GM21737 (cell line): Measurements from ENCODE around the gene NTN5.

ENCODE experiments used
- ATAC-seq: cut with Tn5 transposase; IDR thresholded peaks from one replicate; pipeline ENCODE4 v1.9.1; 2021; ENCODE audit warnings: mild to moderate bottlenecking, moderate library complexity; ENCODE audit not compliant: unreplicated experiment

Gene NTN5

DNA sequence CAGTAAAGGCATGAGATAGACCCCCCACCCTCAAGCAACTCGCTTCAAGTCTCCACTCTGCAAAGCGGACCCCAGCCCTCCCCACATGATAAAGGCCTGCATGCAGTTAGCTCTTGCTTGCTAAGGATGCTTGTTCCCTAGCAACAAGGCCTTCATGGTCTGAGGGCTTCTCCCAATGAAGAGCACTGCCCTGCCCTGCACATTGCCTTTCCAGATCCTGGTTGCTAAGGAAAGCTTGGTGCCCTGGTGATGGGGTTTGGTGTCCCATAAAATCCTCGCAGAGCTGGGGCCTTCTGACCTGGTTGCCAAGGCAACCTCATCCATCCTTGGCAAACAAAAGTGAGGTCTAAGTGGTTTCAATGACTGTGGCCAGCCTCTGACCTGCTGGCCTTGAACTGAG lies 41.6 kb downstream of the NTN5 start:
- no peak for ATAC-seq

DNA sequence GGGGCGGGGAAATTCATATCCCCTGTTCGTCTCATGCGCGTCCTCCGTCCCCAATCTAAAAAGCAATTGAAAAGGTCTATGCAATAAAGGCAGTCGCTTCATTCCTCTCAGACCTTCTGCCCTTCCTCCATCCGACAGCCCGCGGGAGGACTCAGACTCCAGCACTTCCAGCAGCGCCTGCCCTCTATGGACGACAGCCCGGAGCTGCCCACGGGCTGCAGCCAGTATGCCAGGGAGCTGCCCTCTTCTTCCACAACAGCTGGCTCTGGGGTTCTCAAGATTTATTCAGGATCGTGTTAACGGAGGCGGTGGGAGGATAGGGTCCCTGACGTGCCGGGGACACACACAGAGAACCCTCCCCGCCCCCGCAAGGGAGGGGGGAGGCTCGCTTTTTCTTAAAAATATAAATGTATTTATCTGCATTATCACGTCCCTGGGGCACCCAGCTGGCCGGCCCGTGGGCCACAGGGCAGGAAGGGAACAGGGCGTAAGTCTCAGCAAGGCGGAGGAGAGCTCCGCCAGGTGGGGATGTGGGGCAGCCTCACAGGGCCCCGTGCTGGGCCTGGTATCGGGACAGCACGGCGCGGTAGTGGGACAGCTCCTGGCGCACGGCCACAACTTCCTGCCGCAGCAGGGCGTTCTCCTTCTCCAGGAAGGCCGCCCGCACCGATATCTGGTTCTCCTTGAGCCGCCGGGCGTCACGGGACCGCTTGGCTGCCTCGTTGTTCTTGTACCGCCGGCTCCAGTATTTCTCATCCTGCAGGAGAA lies 42.3 kb downstream of the NTN5 start:
- no peak for ATAC-seq

DNA sequence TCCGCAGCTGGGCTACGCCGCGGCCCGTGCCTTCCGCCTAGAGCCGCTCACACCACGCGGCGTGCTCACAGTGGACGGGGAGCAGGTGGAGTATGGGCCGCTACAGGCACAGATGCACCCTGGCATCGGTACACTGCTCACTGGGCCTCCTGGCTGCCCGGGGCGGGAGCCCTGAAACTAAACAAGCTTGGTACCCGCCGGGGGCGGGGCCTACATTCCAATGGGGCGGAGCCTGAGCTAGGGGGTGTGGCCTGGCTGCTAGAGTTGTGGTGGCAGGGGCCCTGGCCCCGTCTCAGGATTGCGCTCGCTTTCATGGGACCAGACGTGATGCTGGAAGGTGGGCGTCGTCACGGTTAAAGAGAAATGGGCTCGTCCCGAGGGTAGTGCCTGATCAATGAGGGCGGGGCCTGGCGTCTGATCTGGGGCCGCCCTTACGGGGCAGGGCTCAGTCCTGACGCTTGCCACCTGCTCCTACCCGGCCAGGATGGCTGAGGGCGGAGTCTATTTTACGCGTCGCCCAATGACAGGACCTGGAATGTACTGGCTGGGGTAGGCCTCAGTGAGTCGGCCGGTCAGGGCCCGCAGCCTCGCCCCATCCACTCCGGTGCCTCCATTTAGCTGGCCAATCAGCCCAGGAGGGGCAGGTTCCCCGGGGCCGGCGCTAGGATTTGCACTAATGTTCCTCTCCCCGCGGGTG lies 43.1 kb downstream of the NTN5 start:
- no peak for ATAC-seq

DNA sequence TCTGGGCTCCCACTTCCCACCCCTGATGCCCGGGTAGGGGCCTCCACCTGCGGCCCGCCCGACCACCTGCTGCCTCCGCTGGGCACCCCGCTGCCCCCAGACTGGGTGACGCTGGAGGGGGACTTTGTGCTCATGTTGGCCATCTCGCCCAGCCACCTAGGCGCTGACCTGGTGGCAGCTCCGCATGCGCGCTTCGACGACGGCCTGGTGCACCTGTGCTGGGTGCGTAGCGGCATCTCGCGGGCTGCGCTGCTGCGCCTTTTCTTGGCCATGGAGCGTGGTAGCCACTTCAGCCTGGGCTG lies 43.6 kb downstream of the NTN5 start:
- ATAC-seq: no peak

DNA sequence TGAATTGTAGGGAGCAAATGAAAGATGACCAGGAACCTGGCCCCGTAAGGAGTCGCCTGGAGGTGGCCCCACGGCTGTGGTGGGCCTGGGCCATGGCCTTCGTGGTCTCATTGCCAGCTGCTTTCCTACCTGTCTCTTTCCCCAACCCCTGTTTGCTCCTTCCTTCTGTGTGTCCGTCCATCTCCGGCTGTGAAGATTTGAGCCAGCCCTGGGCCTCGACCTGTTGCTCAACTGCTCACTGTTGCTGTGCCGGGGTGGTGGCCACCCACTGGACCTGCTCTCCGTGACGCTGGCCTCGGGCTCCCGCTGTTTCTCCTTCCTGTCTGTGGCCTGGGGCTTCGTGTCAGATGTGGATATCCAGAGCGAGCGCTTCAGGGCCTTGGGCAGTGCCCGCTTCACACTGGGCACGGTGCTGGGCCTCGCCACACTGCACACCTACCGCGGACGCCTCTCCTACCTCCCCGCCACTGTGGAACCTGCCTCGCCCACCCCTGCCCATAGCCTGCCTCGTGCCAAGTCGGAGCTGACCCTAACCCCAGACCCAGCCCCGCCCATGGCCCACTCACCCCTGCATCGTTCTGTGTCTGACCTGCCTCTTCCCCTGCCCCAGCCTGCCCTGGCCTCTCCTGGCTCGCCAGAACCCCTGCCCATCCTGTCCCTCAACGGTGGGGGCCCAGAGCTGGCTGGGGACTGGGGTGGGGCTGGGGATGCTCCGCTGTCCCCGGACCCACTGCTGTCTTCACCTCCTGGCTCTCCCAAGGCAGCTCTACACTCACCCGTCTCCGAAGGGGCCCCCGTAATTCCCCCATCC lies 44.1 kb downstream of the NTN5 start:
- ATAC-seq: no peak

DNA sequence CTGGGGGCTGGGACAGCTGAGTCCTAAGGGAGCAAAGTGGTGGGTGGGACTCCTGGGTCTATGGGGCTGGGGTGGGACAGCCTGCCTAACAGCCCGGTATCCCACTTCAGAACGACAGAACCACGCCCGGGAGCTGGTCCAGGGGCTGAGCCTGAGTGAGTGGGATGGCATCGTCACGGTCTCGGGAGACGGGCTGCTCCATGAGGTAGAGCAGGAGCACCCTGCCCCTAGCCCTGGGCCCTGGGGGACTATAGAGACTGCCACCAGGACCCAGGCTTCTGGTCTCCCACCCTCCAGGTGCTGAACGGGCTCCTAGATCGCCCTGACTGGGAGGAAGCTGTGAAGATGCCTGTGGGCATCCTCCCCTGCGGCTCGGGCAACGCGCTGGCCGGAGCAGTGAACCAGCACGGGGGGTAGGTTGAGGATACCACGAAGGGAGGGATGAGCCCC lies 44.9 kb downstream of the NTN5 start:
- no peak for ATAC-seq

DNA sequence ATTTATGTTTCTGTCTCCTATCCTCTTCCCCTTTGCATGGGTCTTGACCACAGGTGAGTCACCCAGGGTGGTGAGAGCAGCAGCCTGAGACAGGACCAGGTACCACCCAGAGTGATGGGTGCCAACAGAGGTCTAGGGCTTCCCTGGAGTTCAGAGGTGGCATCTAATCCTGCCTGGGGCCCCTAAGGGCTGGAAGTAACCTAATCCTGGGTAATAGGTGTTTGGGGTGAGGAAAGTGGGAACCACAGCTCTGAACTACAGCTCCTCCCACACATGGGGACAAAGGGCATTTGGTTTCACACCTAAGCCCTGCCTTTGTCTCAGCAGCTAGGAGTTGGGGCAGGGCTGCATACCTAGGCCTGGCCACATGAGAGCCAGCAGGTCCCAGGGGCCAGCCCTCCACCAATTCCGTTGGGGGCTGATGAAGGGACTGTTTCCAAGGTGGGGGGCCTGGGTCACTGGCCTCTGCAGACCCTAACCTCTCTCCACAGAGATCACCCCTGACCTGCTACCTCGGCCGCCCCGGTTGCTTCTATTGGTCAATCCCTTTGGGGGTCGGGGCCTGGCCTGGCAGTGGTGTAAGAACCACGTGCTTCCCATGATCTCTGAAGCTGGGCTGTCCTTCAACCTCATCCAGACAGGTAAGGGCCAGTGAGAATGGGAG lies 45.5 kb downstream of the NTN5 start:
- no peak for ATAC-seq

DNA sequence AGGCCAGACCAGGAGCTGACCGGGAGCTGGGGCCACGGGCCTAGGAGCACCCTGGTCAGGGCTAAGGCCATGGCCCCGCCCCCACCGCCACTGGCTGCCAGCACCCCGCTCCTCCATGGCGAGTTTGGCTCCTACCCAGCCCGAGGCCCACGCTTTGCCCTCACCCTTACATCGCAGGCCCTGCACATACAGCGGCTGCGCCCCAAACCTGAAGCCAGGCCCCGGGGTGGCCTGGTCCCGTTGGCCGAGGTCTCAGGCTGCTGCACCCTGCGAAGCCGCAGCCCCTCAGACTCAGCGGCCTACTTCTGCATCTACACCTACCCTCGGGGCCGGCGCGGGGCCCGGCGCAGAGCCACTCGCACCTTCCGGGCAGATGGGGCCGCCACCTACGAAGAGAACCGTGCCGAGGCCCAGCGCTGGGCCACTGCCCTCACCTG lies 46.9 kb downstream of the NTN5 start:
- no peak for ATAC-seq

DNA sequence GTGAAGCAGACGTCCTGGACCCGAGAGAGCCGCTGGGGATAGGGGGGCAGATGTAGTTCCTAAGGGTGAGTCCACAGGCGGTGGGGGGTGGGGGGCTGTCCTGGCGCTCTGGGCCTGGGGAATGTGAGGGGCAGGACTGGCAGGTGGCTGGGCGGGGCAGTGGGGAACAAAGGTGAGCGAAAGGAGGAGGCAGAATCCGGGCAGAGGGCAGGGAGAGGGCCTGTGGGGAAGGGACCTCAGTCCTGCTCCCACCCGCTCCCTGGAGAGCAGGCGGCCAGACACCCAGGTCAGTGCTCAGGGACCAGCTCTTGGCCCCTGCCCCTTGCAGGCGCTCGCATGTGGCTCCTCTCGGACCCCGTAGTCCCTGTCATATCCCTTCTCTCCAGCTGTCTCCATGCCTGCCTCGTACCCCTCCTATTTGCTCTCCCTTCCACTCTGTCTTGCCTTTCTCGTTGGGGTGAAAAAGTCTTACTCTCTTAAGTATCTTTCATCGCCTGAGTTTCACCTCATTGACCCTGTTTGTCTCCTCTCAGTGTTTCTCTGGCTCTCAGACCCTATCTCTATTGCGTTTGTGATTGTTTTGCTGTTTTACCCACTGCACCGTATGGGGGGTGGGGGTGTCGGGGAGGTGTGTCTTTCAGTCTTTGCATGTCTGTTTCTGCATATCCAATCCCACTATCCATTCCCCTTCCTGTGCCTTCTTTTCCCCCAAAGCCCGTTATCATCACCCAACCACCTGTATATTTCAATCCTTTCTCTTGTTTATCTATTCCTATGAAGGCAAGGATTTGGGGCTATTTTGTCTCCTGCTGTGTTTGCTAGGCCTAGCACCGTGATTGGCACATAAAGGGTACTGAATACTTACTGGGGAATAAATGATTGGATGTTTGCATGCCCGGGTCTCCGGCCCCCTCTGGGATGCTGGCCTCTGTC lies 47.8 kb downstream of the NTN5 start:
- ATAC-seq: no peak

DNA sequence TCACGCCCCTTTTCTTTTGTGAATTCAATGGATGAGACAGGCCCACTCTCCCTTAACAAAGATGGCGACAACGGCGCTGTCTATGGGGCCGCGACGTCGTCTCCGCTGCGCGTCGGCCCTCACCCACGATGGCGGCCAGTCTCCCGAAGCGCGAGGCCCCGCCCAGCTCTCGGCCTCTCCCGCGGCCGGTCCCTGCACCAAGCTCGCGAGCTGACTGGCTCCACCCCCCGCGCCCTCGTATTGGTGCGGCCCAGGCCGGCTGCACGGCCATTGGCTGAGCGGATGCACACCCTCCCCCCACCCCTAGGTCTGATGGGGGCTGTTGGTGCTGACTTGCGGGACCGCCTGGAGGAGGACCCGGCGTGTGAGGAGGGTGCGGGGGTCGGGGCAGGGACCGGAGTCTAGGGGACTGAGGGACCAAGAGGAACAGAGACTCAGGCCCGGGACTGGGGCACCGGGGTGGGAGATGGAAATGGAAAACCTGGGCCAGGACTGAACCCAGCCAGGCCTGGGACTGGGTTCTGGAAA lies 48.7 kb downstream of the NTN5 start:
- ATAC-seq: peak; percentile 61

DNA sequence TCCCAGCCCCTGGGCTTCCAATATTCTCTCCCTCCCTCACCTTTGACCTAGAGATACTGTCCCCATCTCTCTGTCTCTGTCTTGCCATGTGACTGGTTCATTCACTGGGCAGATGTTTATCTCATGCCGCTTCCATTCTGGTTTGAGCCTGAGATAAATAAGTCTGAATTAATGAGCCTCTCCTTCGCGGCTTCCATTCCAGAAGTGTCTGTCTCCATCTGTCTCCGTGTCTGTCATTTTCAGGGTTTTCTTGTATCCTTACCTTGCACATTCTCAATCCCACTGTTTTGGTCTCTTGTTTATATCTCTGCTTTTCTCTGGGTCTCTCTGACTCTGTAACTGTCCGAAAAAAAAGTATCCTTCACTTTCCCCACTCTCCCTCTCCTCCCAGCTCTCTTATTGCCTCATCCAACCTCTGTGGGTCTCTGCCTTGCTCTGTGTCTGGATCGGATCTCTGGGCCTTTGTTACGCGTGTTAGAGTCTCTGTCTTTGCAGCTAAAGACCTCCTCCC lies 49.2 kb downstream of the NTN5 start:
- ATAC-seq: no peak

DNA sequence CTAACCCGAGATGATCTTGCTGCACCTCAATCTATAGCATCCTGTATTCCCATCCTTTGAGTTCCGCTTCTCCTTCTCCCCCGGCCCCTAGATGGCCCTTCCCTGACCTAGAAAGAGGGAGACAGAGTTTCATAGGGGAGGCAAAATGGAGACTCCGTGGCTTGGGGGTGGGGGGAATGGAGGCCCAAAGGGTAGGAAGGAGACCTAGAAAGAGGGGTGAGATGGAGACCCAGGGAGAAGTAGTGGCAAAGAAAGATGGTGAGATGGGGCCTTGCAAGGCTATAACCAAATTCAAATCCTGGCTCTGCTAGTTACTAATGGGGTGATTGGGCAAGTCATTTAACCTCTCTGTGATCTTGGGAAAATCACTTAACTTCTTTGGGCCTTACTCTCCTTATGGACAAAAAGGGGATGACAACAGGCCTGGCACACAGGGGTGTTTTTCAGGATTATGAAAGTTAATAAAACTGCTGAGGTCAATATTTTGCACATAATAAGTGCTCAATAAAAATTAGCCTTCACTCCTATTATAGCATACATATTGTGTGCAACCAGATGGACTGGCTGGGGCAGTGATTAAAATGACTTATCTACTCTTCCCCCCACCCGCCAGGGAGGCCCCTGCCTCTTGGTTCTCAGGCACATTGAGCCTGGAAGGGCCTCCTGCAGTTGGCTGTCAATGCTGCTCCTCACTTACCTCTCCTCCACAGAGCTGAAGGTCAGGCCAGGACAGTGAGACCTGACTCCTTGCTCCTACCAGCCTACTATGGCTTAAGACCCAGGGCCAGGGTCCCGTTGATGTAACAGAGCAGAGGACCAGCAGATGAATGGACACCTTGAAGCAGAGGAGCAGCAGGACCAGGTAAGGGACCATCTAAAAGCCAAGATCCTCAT lies 52.9 kb downstream of the NTN5 start:
- no peak for ATAC-seq

DNA sequence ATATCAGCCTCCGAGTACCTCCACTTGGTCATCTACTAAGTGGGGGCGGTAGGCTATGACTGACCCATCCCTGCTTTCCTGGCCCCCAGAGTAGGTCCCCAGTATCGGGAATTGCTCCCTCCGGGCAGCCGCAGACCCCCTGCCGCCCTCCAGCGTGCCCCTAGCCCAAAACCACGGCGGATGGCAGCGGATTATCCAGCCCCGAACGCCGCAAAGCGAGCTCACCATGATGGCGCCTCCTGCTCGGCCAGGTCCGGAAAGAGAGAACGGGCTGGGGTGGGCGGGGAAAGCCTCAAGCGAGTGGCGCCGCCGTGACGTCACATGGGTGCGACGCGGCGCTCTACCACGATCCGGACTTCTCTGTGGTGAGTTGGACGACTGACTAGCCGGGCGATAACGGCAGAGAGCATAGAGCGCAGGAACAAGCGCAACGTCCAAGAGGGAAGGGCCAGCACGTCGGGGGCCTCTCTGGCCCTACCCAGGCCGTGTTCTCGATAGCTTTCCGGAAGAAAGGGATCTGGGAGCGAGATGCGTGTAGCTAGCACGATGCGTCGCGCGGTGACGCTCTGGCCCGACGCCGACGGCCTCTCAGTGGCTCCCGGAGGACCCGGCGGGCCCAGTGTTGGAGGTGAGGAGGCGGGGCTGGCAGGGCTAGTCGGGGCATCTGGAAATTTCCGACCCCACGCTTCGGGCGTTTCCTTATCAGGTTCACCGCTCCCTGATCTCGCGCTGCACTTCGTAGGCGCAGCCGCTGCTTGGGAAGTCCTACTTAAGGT lies 53.7 kb downstream of the NTN5 start, which contains the start of the genes RPL18 and SPHK2:
RPL18 (minus strand) TSS at position 263 of the 776 bp plus-strand sequence; CDS start at position 228, 35 bp downstream.
SPHK2 (plus strand) TSS at position 591 of the 776 bp plus-strand sequence. CDS start 1,009 bp downstream, outside the sequence.
- ATAC-seq: peak; percentile 74

DNA sequence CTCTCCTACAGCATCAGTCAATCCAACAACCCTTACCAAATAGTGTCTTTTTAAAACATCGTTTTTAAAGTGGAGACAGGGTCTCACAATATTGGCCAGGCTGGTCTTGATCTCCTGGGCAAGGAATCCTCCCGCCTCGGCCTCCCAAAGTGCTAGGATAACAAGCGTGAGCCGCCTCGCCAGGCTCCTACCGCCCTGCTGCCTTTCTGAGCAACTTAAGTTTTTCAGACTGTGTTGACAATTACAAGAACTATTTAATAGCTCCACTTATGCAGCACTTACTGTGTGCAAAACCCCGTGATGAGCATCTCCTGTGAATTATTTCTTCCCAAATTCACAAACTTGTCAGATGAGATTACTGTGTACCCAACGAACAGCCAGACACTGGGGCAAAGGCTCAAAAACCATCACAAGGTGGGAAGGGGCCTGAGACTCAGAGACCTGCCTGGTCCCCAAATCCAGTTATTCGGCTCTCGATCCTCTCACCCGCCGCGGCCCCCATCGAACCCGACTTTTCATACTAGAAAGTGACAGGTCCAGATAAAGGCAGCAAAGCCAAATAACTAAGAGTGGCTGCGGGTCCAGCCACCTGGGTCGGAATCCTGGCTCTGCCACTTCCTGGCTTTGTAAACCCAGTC lies 54.4 kb downstream of the NTN5 start:
- ATAC-seq: no peak

DNA sequence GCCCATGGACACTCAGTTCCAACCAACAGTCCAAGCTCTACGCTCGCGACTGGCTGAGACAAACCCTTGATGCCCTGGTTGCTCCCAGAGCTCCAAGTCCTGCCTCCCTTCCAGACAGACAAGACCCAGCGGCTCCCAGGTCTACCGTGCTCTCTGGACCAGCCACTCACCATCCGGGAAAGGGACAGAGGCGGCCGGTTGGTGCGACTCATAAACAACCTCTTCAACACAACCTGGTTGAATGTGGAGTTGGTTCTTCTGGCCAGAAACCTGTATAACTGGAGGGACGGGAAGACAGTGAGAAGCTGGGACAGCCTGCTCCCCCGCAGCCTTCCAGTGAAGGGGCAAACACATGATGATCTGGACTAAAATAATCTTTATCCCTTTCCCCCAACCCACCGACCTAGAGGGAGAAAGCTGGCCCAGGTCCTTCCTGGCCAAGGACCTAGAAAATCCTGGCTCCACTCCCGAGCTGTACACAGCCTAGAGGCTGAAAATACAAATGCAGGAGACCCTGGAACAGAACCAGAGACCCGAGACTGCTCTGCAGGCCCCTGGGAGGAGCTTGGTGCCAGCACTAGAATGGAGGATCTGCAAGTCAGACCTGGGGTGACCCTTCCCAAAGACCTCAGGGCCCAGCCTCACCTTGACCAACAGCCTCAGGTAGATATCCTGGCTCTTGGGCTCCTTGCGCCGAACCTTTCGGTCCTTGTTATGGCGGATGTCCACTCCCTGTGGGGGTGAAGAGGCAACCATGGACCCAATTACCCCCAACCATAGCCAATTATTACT lies 55.5 kb downstream of the NTN5 start:
- ATAC-seq: no peak

DNA sequence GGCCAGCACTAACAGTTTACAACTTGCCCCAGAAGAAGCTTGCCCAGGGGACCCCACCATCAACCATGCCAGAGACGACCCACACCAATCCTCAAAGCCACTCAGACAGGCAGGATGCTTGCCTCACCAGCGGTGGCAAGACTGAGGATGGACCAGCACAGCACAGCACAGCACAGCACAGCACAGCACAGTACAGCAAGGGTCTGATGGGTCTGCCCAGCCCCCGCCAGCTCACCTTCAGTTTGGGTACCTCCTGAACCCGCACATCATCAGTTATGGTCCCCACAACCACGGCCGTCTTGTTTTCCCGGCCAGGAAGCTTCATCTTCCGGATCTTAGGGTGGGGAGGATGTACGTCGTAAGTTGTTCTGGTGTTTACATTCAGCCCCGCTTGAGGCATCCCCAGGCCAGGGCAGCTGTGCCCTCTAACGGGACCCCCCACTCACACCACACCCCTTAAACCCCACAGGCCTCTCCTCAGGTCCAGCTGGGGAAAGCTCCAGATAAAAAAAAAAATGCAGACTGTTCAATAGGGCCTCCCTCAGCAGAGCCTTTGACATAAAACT lies 56.2 kb downstream of the NTN5 start:
- ATAC-seq: no peak
